HepG2 (cell line): Measurements from ENCODE around the gene IPPK. TPM values are rescaled to one million over a fixed set of nuclear protein-coding genes. Genes with fewer than 3 reads are reported as not detected.

ENCODE experiments used
- ATAC-seq: fragments of 200-7000 bp; cut with Tn5 transposase; 3 replicates; pipeline ENCODE4 v1.9.1; 2020; ENCODE audit warnings: mild to moderate bottlenecking, moderate library complexity
- BruUV-seq: library from RNA; stranded (reverse); fragments of 400-500 nt; replicated peaks from 2 replicates; lab custom pipeline; 2021; lab: Mats Ljungman, UMichigan
- CTCF ChIA-PET: fragments of 300-600 bp; formaldehyde crosslinking; extraction: SDS; loops from one replicate; lab custom pipeline; 2021; ENCODE audit warnings: low total read pairs, inconsistent platforms, low intra/inter-chr PET ratio; lab: Yijun Ruan, JAX
- POLR2A ChIA-PET: fragments of 350-600 bp; sonication (Branson Sonifier 250); formaldehyde crosslinking; loops from one replicate; lab custom pipeline; 2020; ENCODE audit warnings: antibody characterized with exemption, inconsistent platforms; lab: Yijun Ruan, JAX
- DNase-seq: peaks from one replicate; pipeline ENCODE4 v3.0.0-alpha.2; 2015; ENCODE audit warnings: low spot score
- FAIRE-seq: peaks from 3 replicates; lab custom pipeline; 2011; peaks lifted over from hg19 to GRCh38; lab: Jason Lieb, UNC
- H2AFZ ChIP-seq: one replicate; pipeline ENCODE4 v1.6.1; 2011; ENCODE audit warnings: low read length, inconsistent platforms
- H3K27ac ChIP-seq: fragments of 300-600 bp; 3 replicates; pipeline ENCODE4 v1.8.0; 2011; ENCODE audit warnings: mixed run types, mild to moderate bottlenecking, mixed read lengths, low read length, inconsistent platforms; ENCODE audit not compliant: insufficient read depth; ENCODE audit errors: extremely low read length
- H3K27me3 ChIP-seq, 2 experiments: fragments of 200-600 bp in 1 of 2; 2 replicates in 1 of 2; 3 replicates in 1 of 2; pipeline versions ENCODE4 v1.6.0 to v1.8.0; 2011; ENCODE audit warnings: low read length in 2 of 2, mild to moderate bottlenecking in 2 of 2, moderate library complexity in 2 of 2, inconsistent platforms in 1 of 2; ENCODE audit not compliant: insufficient read depth in 2 of 2, control insufficient read depth in 1 of 2
- H3K36me3 ChIP-seq, 2 experiments: fragments of 200-600 bp in 1 of 2; replicated peaks in 1 of 2; 2 replicates in 1 of 2; 3 replicates in 1 of 2; pipeline versions ENCODE4 v1.5.1 to v1.8.0; 2011; ENCODE audit warnings: low read length in 2 of 2, inconsistent platforms in 1 of 2; ENCODE audit not compliant: insufficient read depth in 2 of 2, control insufficient read depth in 1 of 2
- H3K4me1 ChIP-seq: 2 replicates; pipeline ENCODE4 v1.5.1; 2012; ENCODE audit warnings: low read length, inconsistent platforms; ENCODE audit not compliant: insufficient read depth
- H3K4me2 ChIP-seq: 2 replicates; pipeline ENCODE4 v1.6.0; 2011; ENCODE audit warnings: low read depth, low read length, inconsistent platforms
- H3K4me3 ChIP-seq, 3 experiments: fragments of 200-600 bp in 1 of 3; sonication (generic), shearing (Covaris generic) in 1 of 3; replicated peaks in 1 of 3; 2 replicates each; pipeline ENCODE4 v1.5.1; 2011 to 2016; ENCODE audit warnings: low read length in 3 of 3, inconsistent platforms in 2 of 3, low read depth in 2 of 3, mild to moderate bottlenecking in 2 of 3, control low read depth in 1 of 3, mixed read lengths in 1 of 3; ENCODE audit not compliant: insufficient read depth in 1 of 3
- H3K79me2 ChIP-seq: one replicate; pipeline ENCODE4 v1.6.1; 2011; ENCODE audit warnings: low read length, inconsistent platforms; ENCODE audit not compliant: insufficient read depth
- H3K9ac ChIP-seq: 2 replicates; pipeline ENCODE4 v1.6.0; 2011; ENCODE audit warnings: mild to moderate bottlenecking, low read depth, low read length, inconsistent platforms; ENCODE audit not compliant: insufficient read depth
- H3K9me3 ChIP-seq: 2 replicates; pipeline ENCODE4 v1.5.1; 2012; ENCODE audit warnings: mild to moderate bottlenecking, low read length
- H4K20me1 ChIP-seq: 2 replicates; pipeline ENCODE4 v1.6.0; 2011; ENCODE audit warnings: inconsistent platforms, mild to moderate bottlenecking, low read length, moderate library complexity; ENCODE audit not compliant: insufficient read depth
- ATAD3A ChIP-seq: sonication (generic); formaldehyde crosslinking; IDR thresholded peaks from 2 replicates; pipeline ENCODE4 v1.4.0; 2020; ENCODE audit warnings: missing genetic modification reagents
- GTF3A ChIP-seq: sonication (generic); formaldehyde crosslinking; conservative IDR thresholded peaks from 2 replicates; pipeline ENCODE4 v1.4.0; 2020; ENCODE audit warnings: mild to moderate bottlenecking, missing genetic modification reagents
- NFIB ChIP-seq: sonication (generic); formaldehyde crosslinking; IDR thresholded peaks from 2 replicates; pipeline ENCODE4 v1.9.0; 2021; ENCODE audit warnings: missing genetic modification reagents, mild to moderate bottlenecking, borderline replicate concordance
- NRL ChIP-seq: sonication (generic); formaldehyde crosslinking; IDR thresholded peaks from 2 replicates; pipeline ENCODE4 v1.5.0; 2020; ENCODE audit warnings: missing genetic modification reagents, mild to moderate bottlenecking, moderate library complexity, borderline replicate concordance
- SMAD1 ChIP-seq: sonication (generic); formaldehyde crosslinking; IDR thresholded peaks from 2 replicates; pipeline ENCODE4 v1.4.0; 2020; ENCODE audit warnings: missing genetic modification reagents, low read depth, mild to moderate bottlenecking, borderline replicate concordance
- ZNF136 ChIP-seq: sonication (generic); formaldehyde crosslinking; IDR thresholded peaks from 2 replicates; pipeline ENCODE4 v1.8.1; 2022; ENCODE audit warnings: low read depth, mild to moderate bottlenecking, moderate library complexity, missing genetic modification reagents
- ZNF263 ChIP-seq: sonication (generic); formaldehyde crosslinking; IDR thresholded peaks from 2 replicates; pipeline ENCODE4 v1.4.0; 2020; ENCODE audit warnings: missing genetic modification reagents
- ZNF782 ChIP-seq: sonication (generic); formaldehyde crosslinking; IDR thresholded peaks from 2 replicates; pipeline ENCODE4 v1.4.0; 2020; ENCODE audit warnings: missing genetic modification reagents, mild to moderate bottlenecking, borderline replicate concordance
- ZNF883 ChIP-seq: sonication (generic); formaldehyde crosslinking; IDR thresholded peaks from 2 replicates; pipeline ENCODE4 v1.5.1; 2020; ENCODE audit warnings: mild to moderate bottlenecking, missing genetic modification reagents; ENCODE audit errors: not compliant biosample characterization
- WGBS: methylation state at CpG from one replicate; pipeline ENCODE4 v1.1.6; 2017; ENCODE audit warnings: low lambda C conversion rate; 5-methylcytosine and 5-hydroxymethylcytosine counted together
- in situ Hi-C: cut with HindIII; loops from 2 replicates; pipeline ENCODE4 v1.10.0; 2017; ENCODE audit warnings: low pct_unique_long_range_greater_than_20kb; ENCODE audit not compliant: extremely low pct_ligation_motif_present
- intact Hi-C: fragments of 100-400 bp; cut with micrococcal nuclease; formaldehyde crosslinking; loops from one replicate; pipeline ENCODE4 v1.10.0; 2022; ENCODE audit not compliant: unreplicated experiment
- polyA plus RNA-seq, 8 experiments: library from polyadenylated mRNA; depleted of rRNA in 3 of 8; stranded (reverse) in 7 of 8; unstranded in 1 of 8; fragments of >200 nt; fragmentation: Illumina TruSeq in 4 of 8; extraction: Trizol in 4 of 8; gene quantifications; 2 replicates each; pipeline versions ENCODE4 v1.2.1 to v1.2.3, GENCODE V29; 2011 to 2016; ENCODE audit warnings: low read depth in 4 of 8, missing spikeins in 1 of 8, mixed read lengths in 1 of 8; ENCODE audit not compliant: insufficient read depth in 1 of 8
- total RNA-seq, 5 experiments: library from RNA; depleted of rRNA; stranded (reverse); fragments of >200 nt; fragmentation: Illumina TruSeq; extraction: Trizol; gene quantifications; 2 replicates each; pipeline ENCODE4 v1.2.3, GENCODE V29; 2016; ENCODE audit warnings: low read depth in 1 of 5
- TF ChIP-seq, protein P1 (sequence below): sonication (generic); formaldehyde crosslinking; IDR thresholded peaks from 2 replicates; pipeline ENCODE4 v1.4.0; 2020; ENCODE audit warnings: low read depth, missing genetic modification reagents
- TF ChIP-seq, protein P2 (sequence below): sonication (generic); formaldehyde crosslinking; IDR thresholded peaks from 2 replicates; pipeline ENCODE4 v1.4.0; 2020; ENCODE audit warnings: missing genetic modification reagents
- TF ChIP-seq, protein P3 (sequence below): sonication (generic); formaldehyde crosslinking; IDR thresholded peaks from 2 replicates; pipeline ENCODE4 v1.5.1; 2020; ENCODE audit warnings: mild to moderate bottlenecking, moderate library complexity, missing genetic modification reagents

The IPPK gene
- total and polyA plus RNA-seq, 2 of the 13 experiments (the other 11 are each of a cell fraction or from before 2014, with no cell fraction given) = 9.9 to 14.1 TPM

DNA sequence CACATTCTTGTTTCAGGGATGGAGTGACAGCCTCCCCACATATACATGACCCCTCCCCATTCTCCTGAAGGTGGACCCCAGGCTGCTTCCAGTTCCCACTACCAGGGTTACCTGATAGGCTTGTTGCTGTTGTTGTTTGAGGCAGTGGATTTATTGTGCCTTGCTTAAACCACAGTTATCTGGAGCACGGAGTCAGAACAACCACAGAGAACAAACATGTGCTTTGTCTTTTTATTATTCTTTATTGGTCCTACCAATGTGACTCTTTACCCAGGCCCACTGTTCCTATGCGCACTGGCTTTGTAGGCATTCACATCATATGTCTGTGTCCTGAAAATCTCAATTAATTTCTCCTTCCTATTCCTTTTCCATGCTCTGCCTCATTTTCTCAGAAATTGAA lies 41.2 kb upstream of the IPPK start (continued):
- no peak for TF ChIP-seq ZNF136 (CRISPR knock-in tag)
- TF ChIP-seq, all 625 proteins: peak for 0

DNA sequence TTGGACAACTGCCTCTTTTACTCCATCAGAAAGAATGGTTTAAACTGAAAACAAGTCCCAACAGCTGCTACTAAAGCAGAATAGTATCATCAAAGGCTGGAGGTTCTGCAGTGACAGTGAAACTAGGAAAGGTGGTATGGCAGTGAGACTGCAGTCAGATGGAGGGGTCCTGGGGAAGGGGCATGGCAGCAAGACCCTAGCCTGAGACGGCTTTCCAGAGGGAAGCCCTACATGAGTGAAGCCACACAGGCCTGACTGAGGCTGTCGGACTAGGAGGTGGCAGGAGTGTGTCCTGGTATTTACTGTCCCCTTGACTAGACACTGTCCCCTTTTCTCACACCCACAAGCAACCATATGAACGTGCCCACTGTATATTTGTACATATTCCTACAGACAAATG lies 40.4 kb upstream of the IPPK start:
- no peak overlapping the region for H3K4me2 ChIP-seq
- BruUV-seq = no TSS peak
- H3K36me3 ChIP-seq = peaks cover 17 to 46% of the 10 kb centered on the region in 2 experiments; a peak in 4 of 5 replicates
- no peaks in the 10 kb centered on the region for H4K20me1 ChIP-seq
- no peaks in the 10 kb centered on the region for H3K9me3 ChIP-seq
- no peaks in the 10 kb centered on the region for H3K79me2 ChIP-seq
- H3K27ac ChIP-seq = no peak overlapping the region
- in situ Hi-C loops = no loop called here
- H3K4me3 ChIP-seq = no peak overlapping the region
- DNase-seq (no peak), FAIRE-seq (no peak), ATAC-seq (no peak)
- intact Hi-C loops = no loop called here
- H3K9ac ChIP-seq = no peak overlapping the region
- ChIA-PET POLR2A (no interaction called here), CTCF (no interaction called here)
- no peaks in the 10 kb centered on the region for H3K4me1 ChIP-seq
- no peak overlapping the region for H2AFZ ChIP-seq
- WGBS = 100% methylated on average over 3 of the region's 3 CpGs
- no peaks in the 10 kb centered on the region for H3K27me3 ChIP-seq
- TF ChIP-seq, protein P1, sequence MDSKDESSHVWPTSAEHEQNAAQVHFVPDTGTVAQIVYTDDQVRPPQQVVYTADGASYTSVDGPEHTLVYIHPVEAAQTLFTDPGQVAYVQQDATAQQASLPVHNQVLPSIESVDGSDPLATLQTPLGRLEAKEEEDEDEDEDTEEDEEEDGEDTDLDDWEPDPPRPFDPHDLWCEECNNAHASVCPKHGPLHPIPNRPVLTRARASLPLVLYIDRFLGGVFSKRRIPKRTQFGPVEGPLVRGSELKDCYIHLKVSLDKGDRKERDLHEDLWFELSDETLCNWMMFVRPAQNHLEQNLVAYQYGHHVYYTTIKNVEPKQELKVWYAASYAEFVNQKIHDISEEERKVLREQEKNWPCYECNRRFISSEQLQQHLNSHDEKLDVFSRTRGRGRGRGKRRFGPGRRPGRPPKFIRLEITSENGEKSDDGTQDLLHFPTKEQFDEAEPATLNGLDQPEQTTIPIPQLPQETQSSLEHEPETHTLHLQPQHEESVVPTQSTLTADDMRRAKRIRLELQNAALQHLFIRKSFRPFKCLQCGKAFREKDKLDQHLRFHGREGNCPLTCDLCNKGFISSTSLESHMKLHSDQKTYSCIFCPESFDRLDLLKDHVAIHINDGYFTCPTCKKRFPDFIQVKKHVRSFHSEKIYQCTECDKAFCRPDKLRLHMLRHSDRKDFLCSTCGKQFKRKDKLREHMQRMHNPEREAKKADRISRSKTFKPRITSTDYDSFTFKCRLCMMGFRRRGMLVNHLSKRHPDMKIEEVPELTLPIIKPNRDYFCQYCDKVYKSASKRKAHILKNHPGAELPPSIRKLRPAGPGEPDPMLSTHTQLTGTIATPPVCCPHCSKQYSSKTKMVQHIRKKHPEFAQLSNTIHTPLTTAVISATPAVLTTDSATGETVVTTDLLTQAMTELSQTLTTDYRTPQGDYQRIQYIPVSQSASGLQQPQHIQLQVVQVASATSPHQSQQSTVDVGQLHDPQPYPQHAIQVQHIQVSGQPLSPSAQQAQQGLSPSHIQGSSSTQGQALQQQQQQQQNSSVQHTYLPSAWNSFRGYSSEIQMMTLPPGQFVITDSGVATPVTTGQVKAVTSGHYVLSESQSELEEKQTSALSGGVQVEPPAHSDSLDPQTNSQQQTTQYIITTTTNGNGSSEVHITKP (CRISPR knock-in tag) = no peak
- TF ChIP-seq ATAD3A (no peak), GTF3A (no peak), NRL (no peak), ZNF263 (CRISPR knock-in tag) (no peak), ZNF883 (CRISPR knock-in tag) (no peak), SMAD1 (CRISPR knock-in tag) (no peak), NFIB (CRISPR knock-in tag) (no peak), ZNF782 (CRISPR knock-in tag) (no peak)
- TF ChIP-seq, protein P2, sequence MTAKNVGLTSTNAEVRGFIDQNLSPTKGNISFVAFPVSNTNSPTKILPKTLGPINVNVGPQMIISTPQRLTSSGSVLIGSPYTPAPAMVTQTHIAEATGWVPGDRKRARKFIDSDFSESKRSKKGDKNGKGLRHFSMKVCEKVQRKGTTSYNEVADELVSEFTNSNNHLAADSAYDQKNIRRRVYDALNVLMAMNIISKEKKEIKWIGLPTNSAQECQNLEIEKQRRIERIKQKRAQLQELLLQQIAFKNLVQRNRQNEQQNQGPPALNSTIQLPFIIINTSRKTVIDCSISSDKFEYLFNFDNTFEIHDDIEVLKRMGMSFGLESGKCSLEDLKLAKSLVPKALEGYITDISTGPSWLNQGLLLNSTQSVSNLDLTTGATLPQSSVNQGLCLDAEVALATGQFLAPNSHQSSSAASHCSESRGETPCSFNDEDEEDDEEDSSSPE (CRISPR knock-in tag) = no peak
- TF ChIP-seq, protein P3, sequence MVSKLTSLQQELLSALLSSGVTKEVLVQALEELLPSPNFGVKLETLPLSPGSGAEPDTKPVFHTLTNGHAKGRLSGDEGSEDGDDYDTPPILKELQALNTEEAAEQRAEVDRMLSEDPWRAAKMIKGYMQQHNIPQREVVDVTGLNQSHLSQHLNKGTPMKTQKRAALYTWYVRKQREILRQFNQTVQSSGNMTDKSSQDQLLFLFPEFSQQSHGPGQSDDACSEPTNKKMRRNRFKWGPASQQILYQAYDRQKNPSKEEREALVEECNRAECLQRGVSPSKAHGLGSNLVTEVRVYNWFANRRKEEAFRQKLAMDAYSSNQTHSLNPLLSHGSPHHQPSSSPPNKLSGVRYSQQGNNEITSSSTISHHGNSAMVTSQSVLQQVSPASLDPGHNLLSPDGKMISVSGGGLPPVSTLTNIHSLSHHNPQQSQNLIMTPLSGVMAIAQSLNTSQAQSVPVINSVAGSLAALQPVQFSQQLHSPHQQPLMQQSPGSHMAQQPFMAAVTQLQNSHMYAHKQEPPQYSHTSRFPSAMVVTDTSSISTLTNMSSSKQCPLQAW = no peak
